Measurements from ENCODE around the gene ZMAT5. TPM values are rescaled to one million over a fixed set of nuclear protein-coding genes. Genes with fewer than 3 reads are reported as not detected.
A peak's percentile ranks its signal among the peaks of the same experiment; 100 is the strongest.

Gene ZMAT5
- total and polyA plus RNA-seq, 2 of the 13 experiments (the other 11 are each of a cell fraction or from before 2014, with no cell fraction given) = 20.7 to 27.8 TPM

GRCh38 chr22:29767171-29768051 is 604 bp upstream of the ZMAT5 start, which contains the start of gene UQCR10:
UQCR10 (plus strand) TSS chr22:29767369; CDS start chr22:29767399, 30 bp downstream.
- CTCF ChIA-PET (ENCODE audit: low intra/inter-chr PET ratio, low total read pairs) = no interaction called here
- TF ChIP-seq MTERF4 (CRISPR knock-in tag; IDR thresholded peaks at IDR 0.05) = 0 out of 2 replicates have a peak, but pooled peaks have one; percentile 10
- no peak for TF ChIP-seq ZNF7 (CRISPR knock-in tag; IDR thresholded peaks at IDR 0.05)
- no peak for TF ChIP-seq ZNF800 (CRISPR knock-in tag; IDR thresholded peaks at IDR 0.05)
- TF ChIP-seq ZSCAN30 (CRISPR knock-in tag; IDR thresholded peaks at IDR 0.05) = no peak
- peak; percentile 58 for TF ChIP-seq ATF2 (CRISPR knock-in tag; IDR thresholded peaks at IDR 0.05)
- TF ChIP-seq ZNF281 (CRISPR knock-in tag; IDR thresholded peaks at IDR 0.05; ENCODE audit: borderline replicate concordance) = no peak
- TF ChIP-seq ZNF329 (CRISPR knock-in tag; IDR thresholded peaks at IDR 0.05; ENCODE audit: low read depth) = peak; percentile 44; the same call in 1 of the 2 replicates
- TF ChIP-seq PBX3 (CRISPR knock-in tag; IDR thresholded peaks at IDR 0.05; ENCODE audit: borderline replicate concordance) = no peak
- no peak for TF ChIP-seq LRRFIP1 (CRISPR knock-in tag; conservative IDR thresholded peaks at IDR 0.05)
- TF ChIP-seq HNRNPLL (IDR thresholded peaks at IDR 0.05; ENCODE audit: low read depth, low read length, poor library complexity, severe bottlenecking) = no peak

More at GRCh38 chr22:29767171-29768051, 604 bp upstream of the ZMAT5 start, which contains the start of gene UQCR10:
- peaks cover 0 to 4% of the 10 kb centered on the region in 2 experiments; a peak in 1 of 5 replicates for H3K27me3 ChIP-seq (ENCODE audit: control insufficient read depth in 1 of 2, insufficient read depth in 2 of 2, low read length in 2 of 2)
- peak; percentile 85 for DNase-seq (ENCODE audit: low spot score)
- H3K79me2 ChIP-seq (ENCODE audit: insufficient read depth, low read length) = peaks cover 33% of the 10 kb centered on the region
- peak within 1 kb of the TSS; percentile 87 for H3K4me2 ChIP-seq (ENCODE audit: low read depth, low read length)
- POLR2A ChIA-PET = interaction anchor here (0.8 to 2.2 kb wide), 19 partner anchors 9 to 656 kb away, joined by 3 to 31 read pairs (median 4); partner anchors contain the start of genes ASCC2 and TBC1D10A
- no peak for FAIRE-seq
- peak within 1 kb of the TSS; percentile 71 for H2AFZ ChIP-seq (ENCODE audit: low read length)
- peak within 1 kb of the TSS; percentile 95 for H3K4me3 ChIP-seq (replicated peaks in 1 of 3; ENCODE audit: insufficient read depth in 1 of 3, low read depth in 2 of 3, low read length in 3 of 3)
- no peaks in the 10 kb centered on the region for H4K20me1 ChIP-seq (ENCODE audit: insufficient read depth, low read length)
- in situ Hi-C loops (cut with HindIII; ENCODE audit: extremely low pct_ligation_motif_present, low pct_unique_long_range_greater_than_20kb) = no loop called here
- no peaks in the 10 kb centered on the region; a peak in 1 of 5 replicates for H3K36me3 ChIP-seq (replicated peaks in 1 of 2; ENCODE audit: control insufficient read depth in 1 of 2, insufficient read depth in 2 of 2, low read length in 2 of 2)
- peak within 1 kb of the TSS; percentile 94 for H3K9ac ChIP-seq (ENCODE audit: insufficient read depth, low read depth, low read length)
- peak within 1 kb of the TSS; percentile 88 for H3K27ac ChIP-seq (ENCODE audit: extremely low read length, insufficient read depth, low read length)
- H3K9me3 ChIP-seq (ENCODE audit: low read length) = no peaks in the 10 kb centered on the region
- BruUV-seq (replicated peaks) = TSS peak; percentile 87
- H3K4me1 ChIP-seq (ENCODE audit: insufficient read depth, low read length) = peaks cover 62% of the 10 kb centered on the region
- 2% methylated on average over 41 of the region's 46 CpGs for WGBS (ENCODE audit: low lambda C conversion rate)
- intact Hi-C loops (cut with micrococcal nuclease; ENCODE audit: unreplicated experiment) = loop anchor here (1.0 to 2.0 kb wide), 2 partner anchors 15 to 115 kb away; partner anchors contain the start of gene MTMR3
- peak; percentile 65 for ATAC-seq
